H9 (cell line): ENCODE results near the gene PTPRS. TPM values are rescaled to one million over a fixed set of nuclear protein-coding genes. Genes with fewer than 3 reads are reported as not detected.

Experiments
- DNase-seq: peaks from one replicate; pipeline ENCODE4 v3.0.0-alpha.2; 2017
- H2AFZ ChIP-seq: one replicate; pipeline ENCODE4 v1.6.1; 2013; ENCODE audit warnings: mild to moderate bottlenecking, low read length, control low read depth, moderate library complexity
- H2AK5ac ChIP-seq: 2 replicates; pipeline ENCODE4 v1.6.1; 2013; ENCODE audit warnings: low read length, control low read depth, mixed read lengths; ENCODE audit not compliant: insufficient read length
- H2BK120ac ChIP-seq: one replicate; pipeline ENCODE4 v1.6.1; 2013; ENCODE audit warnings: low read depth, mild to moderate bottlenecking, low read length, control low read depth, inconsistent platforms; ENCODE audit not compliant: poor library complexity, severe bottlenecking
- H2BK12ac ChIP-seq: 2 replicates; pipeline ENCODE4 v1.6.1; 2013; ENCODE audit warnings: low read length, control low read depth, mixed read lengths, low read depth; ENCODE audit not compliant: insufficient read length
- H2BK15ac ChIP-seq: 2 replicates; pipeline ENCODE4 v1.6.1; 2013; ENCODE audit warnings: low read depth, low read length, control low read depth
- H2BK20ac ChIP-seq: one replicate; pipeline ENCODE4 v1.6.1; 2013; ENCODE audit warnings: low read depth, mild to moderate bottlenecking, low read length, control low read depth, inconsistent platforms; ENCODE audit not compliant: poor library complexity, severe bottlenecking
- H2BK5ac ChIP-seq: 2 replicates; pipeline ENCODE4 v1.6.1; 2013; ENCODE audit warnings: low read length, control low read depth, mixed read lengths; ENCODE audit not compliant: insufficient read length
- H3K14ac ChIP-seq: 2 replicates; pipeline ENCODE4 v1.6.1; 2013; ENCODE audit warnings: low read length, control low read depth; ENCODE audit not compliant: insufficient read depth
- H3K18ac ChIP-seq: 2 replicates; pipeline ENCODE4 v1.6.1; 2013; ENCODE audit warnings: low read depth, mild to moderate bottlenecking, mixed read lengths, low read length, control low read depth; ENCODE audit not compliant: insufficient read length
- H3K23ac ChIP-seq: 2 replicates; pipeline ENCODE4 v1.6.1; 2013; ENCODE audit warnings: low read length, control low read depth, mixed read lengths, low read depth; ENCODE audit not compliant: insufficient read length
- H3K23me2 ChIP-seq: 2 replicates; pipeline ENCODE4 v1.6.1; 2013; ENCODE audit warnings: low read depth, mild to moderate bottlenecking, mixed read lengths, low read length, control low read depth; ENCODE audit not compliant: insufficient read length, poor library complexity, severe bottlenecking
- H3K27ac ChIP-seq: 2 replicates; pipeline ENCODE4 v1.5.1; 2013; ENCODE audit warnings: low read length, control low read depth, mixed read lengths, low read depth; ENCODE audit not compliant: insufficient read length
- H3K27me3 ChIP-seq: 2 replicates; pipeline ENCODE4 v1.6.1; 2013; ENCODE audit warnings: low read length, control low read depth, inconsistent platforms; ENCODE audit not compliant: insufficient read depth
- H3K4ac ChIP-seq: 2 replicates; pipeline ENCODE4 v1.6.1; 2013; ENCODE audit warnings: low read depth, mild to moderate bottlenecking, control low read depth, inconsistent platforms, low read length, moderate library complexity
- H3K4me1 ChIP-seq: 2 replicates; pipeline ENCODE4 v1.6.1; 2013; ENCODE audit warnings: low read length, control low read depth, inconsistent platforms; ENCODE audit not compliant: insufficient read depth
- H3K4me2 ChIP-seq: 2 replicates; pipeline ENCODE4 v1.6.1; 2013; ENCODE audit warnings: low read length, control low read depth, mixed read lengths; ENCODE audit not compliant: insufficient read length, insufficient read depth
- H3K56ac ChIP-seq: 2 replicates; pipeline ENCODE4 v1.6.1; 2013; ENCODE audit warnings: low read depth, mild to moderate bottlenecking, mixed read lengths, low read length, control low read depth; ENCODE audit not compliant: insufficient read length
- H3K79me1 ChIP-seq: 2 replicates; pipeline ENCODE4 v1.6.1; 2013; ENCODE audit warnings: low read depth, mild to moderate bottlenecking, moderate library complexity, low read length, control low read depth, inconsistent platforms; ENCODE audit not compliant: insufficient read depth, poor library complexity, severe bottlenecking
- H3K79me2 ChIP-seq: 2 replicates; pipeline ENCODE4 v1.6.1; 2013; ENCODE audit warnings: low read length, control low read depth, inconsistent platforms; ENCODE audit not compliant: insufficient read depth
- H3K9ac ChIP-seq: 2 replicates; pipeline ENCODE4 v1.6.1; 2013; ENCODE audit warnings: low read length, control low read depth, mixed read lengths; ENCODE audit not compliant: insufficient read length; ENCODE audit errors: extremely low read depth
- H3K9me3 ChIP-seq: one replicate; pipeline ENCODE4 v1.6.1; 2013; ENCODE audit warnings: low read depth, low read length, inconsistent platforms; ENCODE audit not compliant: control insufficient read depth
- H3T11ph ChIP-seq: one replicate; pipeline ENCODE4 v1.6.1; 2013; ENCODE audit warnings: mild to moderate bottlenecking, low read length, control low read depth, inconsistent platforms
- H4K20me1 ChIP-seq: one replicate; pipeline ENCODE4 v1.6.1; 2013; ENCODE audit not compliant: control insufficient read depth, insufficient read length, insufficient read depth
- H4K5ac ChIP-seq: 2 replicates; pipeline ENCODE4 v1.6.1; 2013; ENCODE audit warnings: low read depth, mild to moderate bottlenecking, mixed read lengths, low read length, control low read depth; ENCODE audit not compliant: insufficient read length
- H4K8ac ChIP-seq: replicated peaks from 2 replicates; pipeline ENCODE4 v1.6.1; 2013; ENCODE audit warnings: low read length, control low read depth, mixed read lengths, low read depth; ENCODE audit not compliant: insufficient read length
- H4K91ac ChIP-seq: 2 replicates; pipeline ENCODE4 v1.6.1; 2013; ENCODE audit warnings: low read depth, mild to moderate bottlenecking, moderate library complexity, mixed read lengths, low read length, control low read depth; ENCODE audit not compliant: insufficient read length
- H3K27ac Mint-ChIP-seq, 3 experiments: 2 replicates in 2 of 3; 3 replicates in 1 of 3; pipeline ENCODE4 v1.8.0; 2020 to 2021; ENCODE audit warnings: mixed read lengths in 3 of 3, mild to moderate bottlenecking in 1 of 3, moderate library complexity in 1 of 3
- H3K27me3 Mint-ChIP-seq: 2 replicates; pipeline ENCODE4 v1.8.0; 2021; ENCODE audit warnings: low read depth, mild to moderate bottlenecking, moderate library complexity, mixed read lengths
- H3K36me3 Mint-ChIP-seq, 3 experiments: 2 replicates in 2 of 3; 3 replicates in 1 of 3; pipeline ENCODE4 v1.8.0; 2020 to 2021; ENCODE audit warnings: low read depth in 3 of 3, mixed read lengths in 3 of 3; ENCODE audit not compliant: insufficient read depth in 1 of 3
- H3K4me1 Mint-ChIP-seq, 2 experiments: 2 replicates each; pipeline ENCODE4 v1.8.0; 2020; ENCODE audit warnings: mixed read lengths in 2 of 2
- H3K4me3 Mint-ChIP-seq, 2 experiments: 2 replicates in 1 of 2; 3 replicates in 1 of 2; pipeline ENCODE4 v1.8.0; 2020 to 2021; ENCODE audit warnings: mild to moderate bottlenecking in 2 of 2, mixed read lengths in 2 of 2, moderate library complexity in 1 of 2
- H3K9me3 Mint-ChIP-seq, 2 experiments: 2 replicates in 1 of 2; 3 replicates in 1 of 2; pipeline ENCODE4 v1.8.0; 2020; ENCODE audit warnings: mild to moderate bottlenecking in 2 of 2, mixed read lengths in 2 of 2, moderate library complexity in 1 of 2
- WGBS: extraction: QIAGEN DNeasy Blood & Tissue Kit; methylation state at CpG from one replicate; pipeline ENCODE4 v1.1.7; 2013; ENCODE audit warnings: missing lambda C conversion rate, low lambda C conversion rate, mixed read lengths; ENCODE audit not compliant: insufficient read length; ENCODE audit errors: extremely low coverage; 5-methylcytosine and 5-hydroxymethylcytosine counted together
- total RNA-seq: library from RNA; stranded (reverse); gene quantifications from 2 replicates; pipeline ENCODE4 v1.2.1, GENCODE V29; 2021
- TF ChIP-seq, protein P1 (sequence below): fragments of 200-600 bp; sonication (generic); conservative IDR thresholded peaks from 3 replicates; pipeline ENCODE4 v1.8.0; 2021; ENCODE audit warnings: antibody characterized with exemption, mild to moderate bottlenecking

PTPRS gene
- total RNA-seq, 1 experiment from 2014 or later = 186 TPM

DNA sequence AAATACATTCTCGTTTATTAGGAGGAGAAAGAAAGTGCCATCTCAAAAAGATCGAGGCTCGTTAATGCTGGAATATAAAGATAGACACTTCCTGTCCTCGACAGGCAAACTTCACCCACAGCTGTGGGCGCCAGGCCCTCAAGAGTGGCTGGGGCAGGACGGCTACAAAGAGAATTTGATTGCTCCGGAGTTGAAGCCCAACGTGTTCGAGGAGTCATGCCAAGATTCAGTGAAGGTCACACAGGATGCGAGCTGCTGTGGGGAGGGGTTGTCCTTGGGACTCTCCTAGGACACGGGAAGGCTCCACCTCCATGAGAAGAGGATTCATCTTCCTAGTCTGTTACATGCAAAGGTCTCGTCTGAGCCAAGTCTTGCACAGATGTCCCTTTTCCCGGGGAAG lies 16.3 kb upstream of the PTPRS start:
- Histone ChIP-seq H4K91ac (no peak overlapping the region), H3K56ac (no peak overlapping the region), H3K23me2 (no peaks in the 10 kb centered on the region), H4K8ac (no peak overlapping the region), H3K79me2 (no peaks in the 10 kb centered on the region), H3K18ac (no peak overlapping the region), H3K9ac (no peak overlapping the region), H3K14ac (no peak overlapping the region), H2BK120ac (no peak overlapping the region), H3K23ac (no peak overlapping the region), H2AK5ac (no peak overlapping the region), H3K9me3 (no peaks in the 10 kb centered on the region), H3T11ph (no peak overlapping the region), H3K4ac (no peak overlapping the region), H3K79me1 (no peaks in the 10 kb centered on the region), H3K4me1 (no peaks in the 10 kb centered on the region), H2BK15ac (no peak overlapping the region), H2BK5ac (no peak overlapping the region), H2BK20ac (no peak overlapping the region), H2BK12ac (no peak overlapping the region), H4K5ac (no peak overlapping the region), H4K20me1 (no peaks in the 10 kb centered on the region), H2AFZ (no peak overlapping the region), H3K27me3 (no peaks in the 10 kb centered on the region), H3K4me2 (no peak overlapping the region), H3K27ac (no peak overlapping the region)
- H3K36me3 Mint-ChIP-seq = no peaks in the 10 kb centered on the region
- no CpG with 5 or more reads among the region's 13 CpGs for WGBS
- H3K9me3 Mint-ChIP-seq = peaks cover 0 to 6% of the 10 kb centered on the region in 2 experiments; a peak in 3 of 5 replicates
- peaks cover 46% of the 10 kb centered on the region for H3K27me3 Mint-ChIP-seq
- TF ChIP-seq, protein P1, sequence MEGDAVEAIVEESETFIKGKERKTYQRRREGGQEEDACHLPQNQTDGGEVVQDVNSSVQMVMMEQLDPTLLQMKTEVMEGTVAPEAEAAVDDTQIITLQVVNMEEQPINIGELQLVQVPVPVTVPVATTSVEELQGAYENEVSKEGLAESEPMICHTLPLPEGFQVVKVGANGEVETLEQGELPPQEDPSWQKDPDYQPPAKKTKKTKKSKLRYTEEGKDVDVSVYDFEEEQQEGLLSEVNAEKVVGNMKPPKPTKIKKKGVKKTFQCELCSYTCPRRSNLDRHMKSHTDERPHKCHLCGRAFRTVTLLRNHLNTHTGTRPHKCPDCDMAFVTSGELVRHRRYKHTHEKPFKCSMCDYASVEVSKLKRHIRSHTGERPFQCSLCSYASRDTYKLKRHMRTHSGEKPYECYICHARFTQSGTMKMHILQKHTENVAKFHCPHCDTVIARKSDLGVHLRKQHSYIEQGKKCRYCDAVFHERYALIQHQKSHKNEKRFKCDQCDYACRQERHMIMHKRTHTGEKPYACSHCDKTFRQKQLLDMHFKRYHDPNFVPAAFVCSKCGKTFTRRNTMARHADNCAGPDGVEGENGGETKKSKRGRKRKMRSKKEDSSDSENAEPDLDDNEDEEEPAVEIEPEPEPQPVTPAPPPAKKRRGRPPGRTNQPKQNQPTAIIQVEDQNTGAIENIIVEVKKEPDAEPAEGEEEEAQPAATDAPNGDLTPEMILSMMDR = no peak
- H3K4me3 Mint-ChIP-seq = no peak overlapping the region
- no peak overlapping the region for H3K27ac Mint-ChIP-seq
- H3K4me1 Mint-ChIP-seq = peaks cover 13 to 17% of the 10 kb centered on the region in 2 experiments
- DNase-seq = no peak
